SK-N-SH (cell line): ENCODE measurements around the gene ADISSP.

ENCODE experiments used
- FOXM1 ChIP-seq: IDR thresholded peaks from 2 replicates; pipeline ENCODE4 v1.4.0; 2012; ENCODE audit warnings: low read depth, mild to moderate bottlenecking
- GATA2 ChIP-seq: sonication (generic); formaldehyde crosslinking; IDR thresholded peaks from 2 replicates; pipeline ENCODE4 v1.5.0; 2020; ENCODE audit warnings: mild to moderate bottlenecking, missing genetic modification reagents
- MXI1 ChIP-seq: IDR thresholded peaks from 2 replicates; pipeline ENCODE4 v1.6.1; 2012; ENCODE audit warnings: mild to moderate bottlenecking, low read depth, low read length, improper control_type of control experiment
- YY1 ChIP-seq: IDR thresholded peaks from 2 replicates; pipeline ENCODE4 v1.4.0; 2012; ENCODE audit warnings: low read depth, mild to moderate bottlenecking
- TF ChIP-seq, protein P1 (sequence below): fragments of 200-600 bp; sonication (generic); IDR thresholded peaks from 2 replicates; pipeline ENCODE4 v1.6.1; 2017; ENCODE audit warnings: antibody characterized with exemption, mild to moderate bottlenecking, moderate library complexity
- TF ChIP-seq, protein P2 (sequence below): IDR thresholded peaks from 2 replicates; pipeline ENCODE4 v1.4.0; 2012; ENCODE audit warnings: low read depth, borderline replicate concordance
- TF ChIP-seq, protein P3 (sequence below): IDR thresholded peaks from 2 replicates; pipeline ENCODE4 v1.6.1; 2012; ENCODE audit warnings: mild to moderate bottlenecking, low read depth, low read length, moderate library complexity
- TF ChIP-seq, protein P4 (sequence below): IDR thresholded peaks from 2 replicates; pipeline ENCODE4 v1.4.0; 2012; ENCODE audit warnings: low read depth

DNA sequence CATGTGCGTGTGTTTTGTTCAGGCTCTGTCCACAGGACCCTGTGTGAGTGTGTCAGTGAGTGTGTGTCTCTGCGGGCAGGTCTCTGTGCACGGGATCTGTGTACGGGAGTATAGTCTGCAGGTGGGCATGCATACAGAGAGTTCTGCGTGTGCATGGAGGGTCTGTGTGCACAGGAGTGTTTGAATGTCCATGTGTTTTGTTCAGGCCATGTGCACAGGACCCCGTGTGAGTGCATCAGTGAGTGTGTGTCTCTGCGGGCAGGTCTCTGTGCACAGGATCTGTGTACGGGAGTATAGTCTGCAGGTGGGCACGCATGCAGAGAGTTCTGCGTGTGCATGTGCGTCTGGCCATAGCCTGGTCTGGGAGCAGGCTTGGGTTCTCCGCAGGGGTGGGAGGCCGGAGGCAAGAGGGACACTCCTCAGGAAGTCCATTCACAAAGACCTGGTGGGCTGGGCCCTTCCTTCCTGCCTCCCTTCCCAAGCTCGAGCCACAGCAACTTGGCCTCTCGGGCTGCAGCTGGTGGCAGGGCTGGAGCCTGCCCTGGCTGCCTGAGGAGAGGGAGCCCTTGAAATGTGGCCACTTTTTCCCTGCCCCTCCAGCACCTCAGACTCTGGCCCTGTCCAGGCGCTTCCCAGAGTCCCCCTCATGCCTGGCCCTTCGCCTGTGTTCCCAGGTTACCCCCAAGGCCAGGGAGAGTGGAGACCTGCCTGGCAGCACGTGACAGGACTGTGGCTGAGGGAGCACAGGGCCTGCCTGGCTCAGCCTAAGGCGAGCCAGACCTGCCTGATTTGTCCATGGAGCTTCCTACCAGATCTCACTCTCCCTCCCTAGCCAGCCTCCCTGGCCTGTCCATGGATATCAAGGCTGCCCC is 28.3 kb downstream of the ADISSP start:
- TF ChIP-seq FOXM1 (no peak), YY1 (no peak), MXI1 (no peak), GATA2 (CRISPR knock-in tag) (no peak)
- TF ChIP-seq, protein P1, sequence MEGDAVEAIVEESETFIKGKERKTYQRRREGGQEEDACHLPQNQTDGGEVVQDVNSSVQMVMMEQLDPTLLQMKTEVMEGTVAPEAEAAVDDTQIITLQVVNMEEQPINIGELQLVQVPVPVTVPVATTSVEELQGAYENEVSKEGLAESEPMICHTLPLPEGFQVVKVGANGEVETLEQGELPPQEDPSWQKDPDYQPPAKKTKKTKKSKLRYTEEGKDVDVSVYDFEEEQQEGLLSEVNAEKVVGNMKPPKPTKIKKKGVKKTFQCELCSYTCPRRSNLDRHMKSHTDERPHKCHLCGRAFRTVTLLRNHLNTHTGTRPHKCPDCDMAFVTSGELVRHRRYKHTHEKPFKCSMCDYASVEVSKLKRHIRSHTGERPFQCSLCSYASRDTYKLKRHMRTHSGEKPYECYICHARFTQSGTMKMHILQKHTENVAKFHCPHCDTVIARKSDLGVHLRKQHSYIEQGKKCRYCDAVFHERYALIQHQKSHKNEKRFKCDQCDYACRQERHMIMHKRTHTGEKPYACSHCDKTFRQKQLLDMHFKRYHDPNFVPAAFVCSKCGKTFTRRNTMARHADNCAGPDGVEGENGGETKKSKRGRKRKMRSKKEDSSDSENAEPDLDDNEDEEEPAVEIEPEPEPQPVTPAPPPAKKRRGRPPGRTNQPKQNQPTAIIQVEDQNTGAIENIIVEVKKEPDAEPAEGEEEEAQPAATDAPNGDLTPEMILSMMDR = no peak
- TF ChIP-seq, protein P2, sequence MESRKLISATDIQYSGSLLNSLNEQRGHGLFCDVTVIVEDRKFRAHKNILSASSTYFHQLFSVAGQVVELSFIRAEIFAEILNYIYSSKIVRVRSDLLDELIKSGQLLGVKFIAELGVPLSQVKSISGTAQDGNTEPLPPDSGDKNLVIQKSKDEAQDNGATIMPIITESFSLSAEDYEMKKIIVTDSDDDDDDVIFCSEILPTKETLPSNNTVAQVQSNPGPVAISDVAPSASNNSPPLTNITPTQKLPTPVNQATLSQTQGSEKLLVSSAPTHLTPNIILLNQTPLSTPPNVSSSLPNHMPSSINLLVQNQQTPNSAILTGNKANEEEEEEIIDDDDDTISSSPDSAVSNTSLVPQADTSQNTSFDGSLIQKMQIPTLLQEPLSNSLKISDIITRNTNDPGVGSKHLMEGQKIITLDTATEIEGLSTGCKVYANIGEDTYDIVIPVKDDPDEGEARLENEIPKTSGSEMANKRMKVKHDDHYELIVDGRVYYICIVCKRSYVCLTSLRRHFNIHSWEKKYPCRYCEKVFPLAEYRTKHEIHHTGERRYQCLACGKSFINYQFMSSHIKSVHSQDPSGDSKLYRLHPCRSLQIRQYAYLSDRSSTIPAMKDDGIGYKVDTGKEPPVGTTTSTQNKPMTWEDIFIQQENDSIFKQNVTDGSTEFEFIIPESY = no peak
- TF ChIP-seq, protein P3, sequence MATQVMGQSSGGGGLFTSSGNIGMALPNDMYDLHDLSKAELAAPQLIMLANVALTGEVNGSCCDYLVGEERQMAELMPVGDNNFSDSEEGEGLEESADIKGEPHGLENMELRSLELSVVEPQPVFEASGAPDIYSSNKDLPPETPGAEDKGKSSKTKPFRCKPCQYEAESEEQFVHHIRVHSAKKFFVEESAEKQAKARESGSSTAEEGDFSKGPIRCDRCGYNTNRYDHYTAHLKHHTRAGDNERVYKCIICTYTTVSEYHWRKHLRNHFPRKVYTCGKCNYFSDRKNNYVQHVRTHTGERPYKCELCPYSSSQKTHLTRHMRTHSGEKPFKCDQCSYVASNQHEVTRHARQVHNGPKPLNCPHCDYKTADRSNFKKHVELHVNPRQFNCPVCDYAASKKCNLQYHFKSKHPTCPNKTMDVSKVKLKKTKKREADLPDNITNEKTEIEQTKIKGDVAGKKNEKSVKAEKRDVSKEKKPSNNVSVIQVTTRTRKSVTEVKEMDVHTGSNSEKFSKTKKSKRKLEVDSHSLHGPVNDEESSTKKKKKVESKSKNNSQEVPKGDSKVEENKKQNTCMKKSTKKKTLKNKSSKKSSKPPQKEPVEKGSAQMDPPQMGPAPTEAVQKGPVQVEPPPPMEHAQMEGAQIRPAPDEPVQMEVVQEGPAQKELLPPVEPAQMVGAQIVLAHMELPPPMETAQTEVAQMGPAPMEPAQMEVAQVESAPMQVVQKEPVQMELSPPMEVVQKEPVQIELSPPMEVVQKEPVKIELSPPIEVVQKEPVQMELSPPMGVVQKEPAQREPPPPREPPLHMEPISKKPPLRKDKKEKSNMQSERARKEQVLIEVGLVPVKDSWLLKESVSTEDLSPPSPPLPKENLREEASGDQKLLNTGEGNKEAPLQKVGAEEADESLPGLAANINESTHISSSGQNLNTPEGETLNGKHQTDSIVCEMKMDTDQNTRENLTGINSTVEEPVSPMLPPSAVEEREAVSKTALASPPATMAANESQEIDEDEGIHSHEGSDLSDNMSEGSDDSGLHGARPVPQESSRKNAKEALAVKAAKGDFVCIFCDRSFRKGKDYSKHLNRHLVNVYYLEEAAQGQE = no peak
- TF ChIP-seq, protein P4, sequence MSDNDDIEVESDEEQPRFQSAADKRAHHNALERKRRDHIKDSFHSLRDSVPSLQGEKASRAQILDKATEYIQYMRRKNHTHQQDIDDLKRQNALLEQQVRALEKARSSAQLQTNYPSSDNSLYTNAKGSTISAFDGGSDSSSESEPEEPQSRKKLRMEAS = no peak
